Measurements from ENCODE around the gene XKR3. TPM values are rescaled to one million over a fixed set of nuclear protein-coding genes. Genes with fewer than 3 reads are reported as not detected.
"Not testable (repeated sequence)": the region's sequence is repeated elsewhere in the genome, so short reads cannot be mapped to it uniquely, and the experiment has no call there.

XKR3 gene
- not detected for polyA plus RNA-seq (2013, experiment 1 of 2; ENCODE audit: insufficient read length)
- not detected for polyA plus RNA-seq (2013, experiment 2 of 2; ENCODE audit: insufficient read length)

- no peak for DNase-seq
Measured at GRCh38 chr22:16824716-16825687, at the start of gene XKR3. TSS of gene XKR3 (minus strand) at chr22:16825411. CDS start at chr22:16808073, 17,338 bp downstream.

- not testable (repeated sequence) for DNase-seq
Measured at GRCh38 chr22:16869640-16870039, 44.4 kb upstream of the XKR3 start.

GRCh38 chr22:16866167-16866566, 41.0 kb upstream of the XKR3 start:
- no peak for DNase-seq

- not testable (repeated sequence) for DNase-seq
Measured at GRCh38 chr22:16856851-16857250, 31.6 kb upstream of the XKR3 start.

GRCh38 chr22:16854631-16855030, 29.4 kb upstream of the XKR3 start:
- no peak for DNase-seq

GRCh38 chr22:16851268-16851996, 26.2 kb upstream of the XKR3 start:
- not testable (repeated sequence) for DNase-seq

- no peak for DNase-seq
Measured at GRCh38 chr22:16847271-16847670, 22.1 kb upstream of the XKR3 start.

GRCh38 chr22:16845881-16846280, 20.7 kb upstream of the XKR3 start:
- DNase-seq, result no peak

- DNase-seq, result no peak
Measured at GRCh38 chr22:16845465-16845864, 20.3 kb upstream of the XKR3 start.

- DNase-seq, result no peak
Measured at GRCh38 chr22:16844529-16844928, 19.3 kb upstream of the XKR3 start.

- no peak for DNase-seq
Measured at GRCh38 chr22:16838073-16838472, 12.9 kb upstream of the XKR3 start.

- DNase-seq, result no peak
Measured at GRCh38 chr22:16834971-16835370, 9.8 kb upstream of the XKR3 start.

GRCh38 chr22:16831257-16831656, 6.0 kb upstream of the XKR3 start:
- no peak for DNase-seq

GRCh38 chr22:16829985-16830384, 4.8 kb upstream of the XKR3 start:
- no peak for DNase-seq

- DNase-seq, result no peak
Measured at GRCh38 chr22:16828876-16829275, 3.7 kb upstream of the XKR3 start.

- no peak for DNase-seq
Measured at GRCh38 chr22:16827506-16827905, 2.3 kb upstream of the XKR3 start.

GRCh38 chr22:16819249-16819648, 6.0 kb downstream of the XKR3 start:
- DNase-seq, result no peak

- DNase-seq, result no peak
Measured at GRCh38 chr22:16818538-16818937, 6.7 kb downstream of the XKR3 start.

GRCh38 chr22:16815073-16815472, 10.1 kb downstream of the XKR3 start:
- DNase-seq, result no peak

GRCh38 chr22:16810188-16810802, 14.9 kb downstream of the XKR3 start:
- no peak for DNase-seq

GRCh38 chr22:16808744-16809143, 16.5 kb downstream of the XKR3 start:
- DNase-seq, result no peak

GRCh38 chr22:16807109-16807508, 18.1 kb downstream of the XKR3 start:
- no peak for DNase-seq

- no peak for DNase-seq
Measured at GRCh38 chr22:16806401-16806800, 18.8 kb downstream of the XKR3 start.

All from fibroblast of skin of scalp (primary cell).